Ishikawa (cell line): ENCODE measurements around the gene C21orf58.

ENCODE experiments used
- CEBPB ChIP-seq: IDR thresholded peaks from 2 replicates; pipeline ENCODE4 v1.6.1; 2012
- CREB1 ChIP-seq: IDR thresholded peaks from 2 replicates; pipeline ENCODE4 v1.6.1; 2012; ENCODE audit warnings: low read depth
- EGR1 ChIP-seq: IDR thresholded peaks from 2 replicates; pipeline ENCODE4 v1.6.1; 2012
- EP300 ChIP-seq: IDR thresholded peaks from 2 replicates; pipeline ENCODE4 v1.6.1; 2012; ENCODE audit warnings: borderline replicate concordance
- FOXM1 ChIP-seq: IDR thresholded peaks from 2 replicates; pipeline ENCODE4 v1.6.1; 2012; ENCODE audit warnings: low read depth, borderline replicate concordance
- NFIC ChIP-seq: IDR thresholded peaks from 2 replicates; pipeline ENCODE4 v1.6.1; 2012
- RAD21 ChIP-seq: IDR thresholded peaks from 2 replicates; pipeline ENCODE4 v1.6.1; 2012; ENCODE audit warnings: low read depth
- TAF1 ChIP-seq: IDR thresholded peaks from 2 replicates; pipeline ENCODE4 v1.6.1; 2012; ENCODE audit warnings: low read depth, mild to moderate bottlenecking
- TCF12 ChIP-seq: IDR thresholded peaks from 2 replicates; pipeline ENCODE4 v1.6.1; 2012; ENCODE audit warnings: low read depth
- TEAD4 ChIP-seq: IDR thresholded peaks from 2 replicates; pipeline ENCODE4 v1.6.1; 2012
- YY1 ChIP-seq: IDR thresholded peaks from 2 replicates; pipeline ENCODE4 v1.6.1; 2012; ENCODE audit warnings: low read depth
- ZBTB7A ChIP-seq: IDR thresholded peaks from 2 replicates; pipeline ENCODE4 v1.6.1; 2012; ENCODE audit warnings: low read depth
- TF ChIP-seq, protein P1 (sequence below): IDR thresholded peaks from 2 replicates; pipeline ENCODE4 v1.6.1; 2012; ENCODE audit warnings: low read depth, mild to moderate bottlenecking
- TF ChIP-seq, protein P2 (sequence below): IDR thresholded peaks from 2 replicates; pipeline ENCODE4 v1.6.1; 2012
- TF ChIP-seq, protein P3 (sequence below): IDR thresholded peaks from 2 replicates; pipeline ENCODE4 v1.6.1; 2012

C21orf58 gene

DNA sequence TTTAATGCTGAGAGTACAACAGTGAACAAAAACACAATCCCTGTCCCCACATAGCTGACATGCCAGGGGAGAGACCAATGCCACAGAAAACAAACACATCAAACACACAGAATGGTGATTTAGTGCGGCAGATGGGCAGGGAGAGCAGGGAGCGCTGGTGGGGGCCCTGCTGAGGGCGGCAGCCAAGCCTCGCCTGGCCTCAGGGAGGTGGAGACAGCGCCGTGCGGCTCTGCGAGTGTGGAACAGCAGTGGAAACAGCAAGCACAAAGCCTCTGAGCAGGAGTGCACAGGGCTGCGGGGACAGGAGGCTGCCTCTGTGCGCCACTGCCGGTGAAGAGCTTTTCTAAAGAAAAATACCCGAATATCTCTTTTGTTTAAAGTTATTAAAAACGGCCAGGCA, 55.3 kb downstream of the C21orf58 start:
- no peak for TF ChIP-seq CREB1
- TF ChIP-seq, protein P1, sequence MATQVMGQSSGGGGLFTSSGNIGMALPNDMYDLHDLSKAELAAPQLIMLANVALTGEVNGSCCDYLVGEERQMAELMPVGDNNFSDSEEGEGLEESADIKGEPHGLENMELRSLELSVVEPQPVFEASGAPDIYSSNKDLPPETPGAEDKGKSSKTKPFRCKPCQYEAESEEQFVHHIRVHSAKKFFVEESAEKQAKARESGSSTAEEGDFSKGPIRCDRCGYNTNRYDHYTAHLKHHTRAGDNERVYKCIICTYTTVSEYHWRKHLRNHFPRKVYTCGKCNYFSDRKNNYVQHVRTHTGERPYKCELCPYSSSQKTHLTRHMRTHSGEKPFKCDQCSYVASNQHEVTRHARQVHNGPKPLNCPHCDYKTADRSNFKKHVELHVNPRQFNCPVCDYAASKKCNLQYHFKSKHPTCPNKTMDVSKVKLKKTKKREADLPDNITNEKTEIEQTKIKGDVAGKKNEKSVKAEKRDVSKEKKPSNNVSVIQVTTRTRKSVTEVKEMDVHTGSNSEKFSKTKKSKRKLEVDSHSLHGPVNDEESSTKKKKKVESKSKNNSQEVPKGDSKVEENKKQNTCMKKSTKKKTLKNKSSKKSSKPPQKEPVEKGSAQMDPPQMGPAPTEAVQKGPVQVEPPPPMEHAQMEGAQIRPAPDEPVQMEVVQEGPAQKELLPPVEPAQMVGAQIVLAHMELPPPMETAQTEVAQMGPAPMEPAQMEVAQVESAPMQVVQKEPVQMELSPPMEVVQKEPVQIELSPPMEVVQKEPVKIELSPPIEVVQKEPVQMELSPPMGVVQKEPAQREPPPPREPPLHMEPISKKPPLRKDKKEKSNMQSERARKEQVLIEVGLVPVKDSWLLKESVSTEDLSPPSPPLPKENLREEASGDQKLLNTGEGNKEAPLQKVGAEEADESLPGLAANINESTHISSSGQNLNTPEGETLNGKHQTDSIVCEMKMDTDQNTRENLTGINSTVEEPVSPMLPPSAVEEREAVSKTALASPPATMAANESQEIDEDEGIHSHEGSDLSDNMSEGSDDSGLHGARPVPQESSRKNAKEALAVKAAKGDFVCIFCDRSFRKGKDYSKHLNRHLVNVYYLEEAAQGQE: no peak
- no peak for TF ChIP-seq TCF12
- no peak for TF ChIP-seq TEAD4
- no peak for TF ChIP-seq EGR1
- TF ChIP-seq TAF1: no peak
- TF ChIP-seq, protein P2, sequence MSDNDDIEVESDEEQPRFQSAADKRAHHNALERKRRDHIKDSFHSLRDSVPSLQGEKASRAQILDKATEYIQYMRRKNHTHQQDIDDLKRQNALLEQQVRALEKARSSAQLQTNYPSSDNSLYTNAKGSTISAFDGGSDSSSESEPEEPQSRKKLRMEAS: no peak
- TF ChIP-seq NFIC: no peak
- TF ChIP-seq YY1: no peak
- no peak for TF ChIP-seq FOXM1
- TF ChIP-seq CEBPB: no peak
- TF ChIP-seq RAD21: no peak
- no peak for TF ChIP-seq ZBTB7A
- no peak for TF ChIP-seq EP300
- TF ChIP-seq, protein P3, sequence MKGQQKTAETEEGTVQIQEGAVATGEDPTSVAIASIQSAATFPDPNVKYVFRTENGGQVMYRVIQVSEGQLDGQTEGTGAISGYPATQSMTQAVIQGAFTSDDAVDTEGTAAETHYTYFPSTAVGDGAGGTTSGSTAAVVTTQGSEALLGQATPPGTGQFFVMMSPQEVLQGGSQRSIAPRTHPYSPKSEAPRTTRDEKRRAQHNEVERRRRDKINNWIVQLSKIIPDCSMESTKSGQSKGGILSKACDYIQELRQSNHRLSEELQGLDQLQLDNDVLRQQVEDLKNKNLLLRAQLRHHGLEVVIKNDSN: no peak

DNA sequence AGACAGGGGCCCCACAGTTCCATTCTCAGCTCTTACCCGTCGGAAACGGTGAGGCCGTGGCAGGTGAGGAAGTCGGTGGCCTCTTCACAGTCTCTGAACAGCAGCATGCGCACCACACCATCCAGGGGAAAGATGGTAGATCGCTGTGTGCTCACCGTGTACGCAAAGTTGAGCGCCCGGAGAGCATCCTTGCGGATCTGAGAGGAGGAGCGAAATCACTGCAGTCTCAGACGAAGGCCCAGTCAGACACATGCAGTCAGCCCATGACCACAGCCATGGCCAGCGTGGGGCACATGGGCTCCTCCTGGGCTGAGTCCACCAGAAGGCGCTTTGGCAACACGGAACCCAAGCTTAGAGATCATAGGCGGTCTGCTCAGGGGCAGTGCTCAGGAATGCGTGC, 56.7 kb downstream of the C21orf58 start:
- TF ChIP-seq EP300 (no peak), EGR1 (no peak), TCF12 (no peak), CREB1 (no peak), TAF1 (no peak), TEAD4 (no peak), YY1 (no peak), NFIC (no peak), CEBPB (no peak), FOXM1 (no peak), RAD21 (no peak), ZBTB7A (no peak)
- TF ChIP-seq, protein P2: no peak
- TF ChIP-seq, protein P1: no peak
- TF ChIP-seq, protein P3: no peak

DNA sequence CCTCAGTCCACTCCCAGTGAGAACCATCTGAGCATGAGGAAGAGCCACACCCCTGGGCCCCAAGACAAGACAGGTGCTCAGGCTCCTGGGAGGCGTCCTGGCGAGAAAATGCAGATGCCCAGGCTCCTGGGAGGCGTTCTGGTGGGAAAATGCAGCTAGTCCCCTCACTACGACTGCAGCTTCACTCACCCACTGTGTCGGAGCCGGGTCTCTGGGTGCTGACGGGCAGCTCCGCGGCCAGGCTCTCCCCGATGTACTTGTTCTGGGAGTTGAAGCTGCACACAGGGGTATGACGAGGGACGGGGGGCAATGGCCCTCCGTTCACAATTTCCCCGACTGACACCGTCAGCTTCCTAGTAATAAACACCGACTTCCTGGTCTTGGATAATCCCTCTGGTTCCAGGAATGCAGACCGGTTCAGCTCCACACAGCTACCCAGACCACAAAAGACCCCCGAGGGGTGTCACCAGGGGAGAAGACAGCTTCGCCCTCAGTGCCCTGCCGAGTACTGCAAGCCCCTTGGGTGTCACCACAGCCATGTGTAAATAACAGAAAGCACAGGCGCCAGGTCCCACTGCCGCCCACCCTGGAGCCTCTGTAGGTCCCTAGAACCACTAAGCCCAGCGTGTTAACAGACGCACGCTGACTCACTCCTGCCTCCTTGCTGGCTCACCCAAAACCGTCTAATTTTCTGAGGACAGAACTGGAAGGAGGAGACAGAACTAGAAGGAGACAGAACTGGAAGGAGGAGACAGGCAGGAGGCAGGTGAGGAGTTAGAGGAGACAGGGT, 57.7 kb downstream of the C21orf58 start:
- TF ChIP-seq, protein P1: no peak
- no peak for TF ChIP-seq TCF12
- no peak for TF ChIP-seq YY1
- TF ChIP-seq ZBTB7A: no peak
- no peak for TF ChIP-seq CREB1
- TF ChIP-seq EGR1: no peak
- TF ChIP-seq, protein P2: no peak
- TF ChIP-seq CEBPB: no peak
- TF ChIP-seq NFIC: no peak
- no peak for TF ChIP-seq RAD21
- no peak for TF ChIP-seq TAF1
- TF ChIP-seq, protein P3: no peak
- TF ChIP-seq FOXM1: no peak
- no peak for TF ChIP-seq EP300
